ENCODE measurements around the gene FGGY. TPM values are rescaled to one million over a fixed set of nuclear protein-coding genes. Genes with fewer than 3 reads are reported as not detected.

The FGGY gene
- total RNA-seq, 1 experiment from 2014 or later: 6.4 TPM

GRCh38 chr1:59509341-59509875, 212.5 kb downstream of the FGGY start:
- no peak for DNase-seq
- H3K27ac Mint-ChIP-seq (ENCODE audit: unreplicated experiment): no peak overlapping the region
- H3K9me3 Mint-ChIP-seq (ENCODE audit: unreplicated experiment): no peaks in the 10 kb centered on the region
- Histone ChIP-seq H3K36me3 (ENCODE audit: control insufficient read depth, insufficient read depth, low read length) (no peaks in the 10 kb centered on the region), H3K4me1 (no peaks in the 10 kb centered on the region), H3K9me3 (no peaks in the 10 kb centered on the region), H3K27me3 (replicated peaks; ENCODE audit: control insufficient read depth, insufficient read depth, low read length) (no peaks in the 10 kb centered on the region), H3K4me3 (ENCODE audit: low read depth, low read length) (no peak overlapping the region)
- BruUV-seq (replicated peaks): no TSS peak
- TF ChIP-seq, protein P1, sequence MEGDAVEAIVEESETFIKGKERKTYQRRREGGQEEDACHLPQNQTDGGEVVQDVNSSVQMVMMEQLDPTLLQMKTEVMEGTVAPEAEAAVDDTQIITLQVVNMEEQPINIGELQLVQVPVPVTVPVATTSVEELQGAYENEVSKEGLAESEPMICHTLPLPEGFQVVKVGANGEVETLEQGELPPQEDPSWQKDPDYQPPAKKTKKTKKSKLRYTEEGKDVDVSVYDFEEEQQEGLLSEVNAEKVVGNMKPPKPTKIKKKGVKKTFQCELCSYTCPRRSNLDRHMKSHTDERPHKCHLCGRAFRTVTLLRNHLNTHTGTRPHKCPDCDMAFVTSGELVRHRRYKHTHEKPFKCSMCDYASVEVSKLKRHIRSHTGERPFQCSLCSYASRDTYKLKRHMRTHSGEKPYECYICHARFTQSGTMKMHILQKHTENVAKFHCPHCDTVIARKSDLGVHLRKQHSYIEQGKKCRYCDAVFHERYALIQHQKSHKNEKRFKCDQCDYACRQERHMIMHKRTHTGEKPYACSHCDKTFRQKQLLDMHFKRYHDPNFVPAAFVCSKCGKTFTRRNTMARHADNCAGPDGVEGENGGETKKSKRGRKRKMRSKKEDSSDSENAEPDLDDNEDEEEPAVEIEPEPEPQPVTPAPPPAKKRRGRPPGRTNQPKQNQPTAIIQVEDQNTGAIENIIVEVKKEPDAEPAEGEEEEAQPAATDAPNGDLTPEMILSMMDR (IDR thresholded peaks at IDR 0.05; ENCODE audit: insufficient read depth in 1 of 2, low read depth in 1 of 2, low read length in 1 of 2, severe bottlenecking in 1 of 2, unreplicated experiment in 1 of 2): no peak
- CTCF ChIA-PET: no interaction called here
- no peak overlapping the region for H3K4me3 Mint-ChIP-seq (ENCODE audit: unreplicated experiment)
- intact Hi-C loops (cut with micrococcal nuclease; ENCODE audit: unreplicated experiment): no loop called here
- H3K27me3 Mint-ChIP-seq (ENCODE audit: insufficient read depth, unreplicated experiment): no peaks in the 10 kb centered on the region
- no peaks in the 10 kb centered on the region for H3K36me3 Mint-ChIP-seq (ENCODE audit: insufficient read depth, unreplicated experiment)
- H3K4me1 Mint-ChIP-seq (ENCODE audit: low read depth, unreplicated experiment): no peaks in the 10 kb centered on the region
- POLR2A ChIA-PET: no interaction called here

GRCh38 chr1:59510249-59510648, 213.4 kb downstream of the FGGY start:
- Histone ChIP-seq H3K9me3 (no peaks in the 10 kb centered on the region), H3K27me3 (replicated peaks; ENCODE audit: control insufficient read depth, insufficient read depth, low read length) (no peaks in the 10 kb centered on the region), H3K4me1 (no peaks in the 10 kb centered on the region), H3K4me3 (ENCODE audit: low read depth, low read length) (no peak overlapping the region), H3K36me3 (ENCODE audit: control insufficient read depth, insufficient read depth, low read length) (no peaks in the 10 kb centered on the region)
- BruUV-seq (replicated peaks): no TSS peak
- TF ChIP-seq, protein P1 (IDR thresholded peaks at IDR 0.05; ENCODE audit: insufficient read depth in 1 of 2, low read depth in 1 of 2, low read length in 1 of 2, severe bottlenecking in 1 of 2, unreplicated experiment in 1 of 2): no peak
- Mint-ChIP-seq H3K27me3 (ENCODE audit: insufficient read depth, unreplicated experiment) (no peaks in the 10 kb centered on the region), H3K36me3 (ENCODE audit: insufficient read depth, unreplicated experiment) (no peaks in the 10 kb centered on the region), H3K9me3 (ENCODE audit: unreplicated experiment) (no peaks in the 10 kb centered on the region), H3K27ac (ENCODE audit: unreplicated experiment) (no peak overlapping the region), H3K4me1 (ENCODE audit: low read depth, unreplicated experiment) (no peaks in the 10 kb centered on the region), H3K4me3 (ENCODE audit: unreplicated experiment) (no peak overlapping the region)
- ChIA-PET CTCF (no interaction called here), POLR2A (no interaction called here)
- intact Hi-C loops (cut with micrococcal nuclease; ENCODE audit: unreplicated experiment): no loop called here
- no peak for DNase-seq

DNA sequence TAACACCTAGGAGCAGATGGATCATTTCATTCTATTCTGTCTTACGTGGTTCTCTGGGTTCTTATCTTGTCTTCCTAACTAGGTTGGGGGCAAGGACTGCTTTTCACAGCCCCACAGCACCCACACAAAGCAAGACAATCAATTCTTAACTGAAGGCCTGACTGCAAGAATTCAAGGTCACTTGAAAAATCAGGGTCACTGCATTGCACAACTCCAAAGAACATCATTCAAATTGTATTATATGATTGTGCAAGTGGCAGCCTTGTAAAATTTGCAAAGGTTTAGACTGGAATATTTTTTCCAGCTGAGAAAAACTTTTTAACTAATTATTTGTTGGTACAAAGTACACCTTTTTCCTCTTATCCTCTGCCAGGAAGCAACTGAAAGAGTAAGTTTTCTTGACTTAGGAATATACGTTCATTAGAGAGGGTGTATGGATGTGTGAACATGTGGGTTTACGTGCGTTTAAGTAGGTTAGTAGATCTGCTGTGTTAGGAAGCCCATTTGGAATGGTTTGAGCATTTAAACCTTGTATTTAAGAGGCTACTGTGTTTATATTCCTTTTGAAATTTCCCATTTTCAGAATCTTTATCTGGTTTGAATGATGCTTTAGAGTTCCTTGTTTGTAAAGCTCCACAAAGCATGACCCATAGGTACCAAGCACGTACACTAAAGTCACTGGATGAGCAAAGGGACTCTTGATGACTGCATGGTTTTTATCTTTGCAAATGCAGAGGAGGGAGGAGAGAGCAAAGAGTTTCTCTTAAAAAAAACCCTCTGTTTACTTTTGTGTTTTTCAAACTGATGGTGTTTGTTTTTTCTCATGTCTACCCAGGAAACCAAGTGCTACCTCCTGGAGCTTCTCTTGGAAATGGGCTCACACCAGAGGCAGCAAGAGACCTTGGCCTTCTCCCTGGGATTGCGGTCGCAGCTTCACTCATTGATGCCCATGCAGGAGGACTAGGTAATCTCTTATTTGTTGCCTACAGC, 214.9 kb downstream of the FGGY start:
- Mint-ChIP-seq H3K27ac (ENCODE audit: unreplicated experiment) (no peak overlapping the region), H3K36me3 (ENCODE audit: insufficient read depth, unreplicated experiment) (no peaks in the 10 kb centered on the region), H3K27me3 (ENCODE audit: insufficient read depth, unreplicated experiment) (no peaks in the 10 kb centered on the region), H3K4me3 (ENCODE audit: unreplicated experiment) (no peak overlapping the region), H3K9me3 (ENCODE audit: unreplicated experiment) (no peaks in the 10 kb centered on the region), H3K4me1 (ENCODE audit: low read depth, unreplicated experiment) (no peaks in the 10 kb centered on the region)
- intact Hi-C loops (cut with micrococcal nuclease; ENCODE audit: unreplicated experiment): no loop called here
- TF ChIP-seq, protein P1 (IDR thresholded peaks at IDR 0.05; ENCODE audit: insufficient read depth in 1 of 2, low read depth in 1 of 2, low read length in 1 of 2, severe bottlenecking in 1 of 2, unreplicated experiment in 1 of 2): no peak
- ChIA-PET CTCF (no interaction called here), POLR2A (no interaction called here)
- H3K27me3 ChIP-seq (replicated peaks; ENCODE audit: control insufficient read depth, insufficient read depth, low read length): no peaks in the 10 kb centered on the region
- H3K36me3 ChIP-seq (ENCODE audit: control insufficient read depth, insufficient read depth, low read length): no peaks in the 10 kb centered on the region
- DNase-seq: no peak
- no peaks in the 10 kb centered on the region for H3K4me1 ChIP-seq
- H3K4me3 ChIP-seq (ENCODE audit: low read depth, low read length): no peak overlapping the region
- BruUV-seq (replicated peaks): no TSS peak
- H3K9me3 ChIP-seq: no peaks in the 10 kb centered on the region

Measured in Caco-2 (cell line).